Skeletal muscle cell (primary cell): Measurements from ENCODE around the gene CHCHD6.

ENCODE experiments used
- DNase-seq: peaks from one replicate; pipeline ENCODE4 v3.0.0-alpha.2; 2010; ENCODE audit warnings: low read depth
- H3K4me3 ChIP-seq: 2 replicates; pipeline ENCODE4 v1.5.1; 2011; ENCODE audit warnings: low read depth, mild to moderate bottlenecking, control low read depth, low read length, moderate library complexity

Gene CHCHD6

DNA sequence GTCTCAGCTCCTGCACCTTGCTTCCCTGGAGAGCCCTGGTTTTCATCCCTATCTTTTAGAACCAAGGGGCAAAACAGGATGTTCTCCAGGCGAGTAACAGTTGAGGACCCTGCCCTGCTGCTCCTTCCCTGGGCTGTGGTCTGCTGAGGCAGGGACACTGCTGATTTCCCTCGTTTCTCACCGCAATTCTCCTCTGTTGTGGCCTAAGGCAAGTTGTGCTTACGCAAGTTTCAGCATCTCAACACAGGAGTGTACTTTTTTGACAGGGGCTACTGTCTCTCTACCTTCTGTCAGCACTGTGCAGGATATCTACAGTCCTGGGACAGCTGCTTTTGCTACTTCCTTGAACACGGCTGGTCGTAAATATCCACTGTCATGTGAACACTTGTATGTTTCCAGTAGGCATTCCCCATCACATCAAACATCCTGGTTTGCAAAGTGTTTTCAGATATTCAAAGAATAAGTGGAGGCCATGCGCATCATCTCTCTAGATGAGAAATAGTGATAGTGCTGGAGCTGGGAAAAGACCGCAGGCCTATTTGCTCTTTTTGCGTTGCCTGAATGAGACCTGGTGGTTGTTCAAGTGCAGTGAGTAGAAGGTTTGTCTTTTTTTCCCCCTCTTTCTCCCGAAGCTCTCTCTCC is 168.8 kb downstream of the CHCHD6 start:
- H3K4me3 ChIP-seq, result no peak overlapping the region
- no peak for DNase-seq

DNA sequence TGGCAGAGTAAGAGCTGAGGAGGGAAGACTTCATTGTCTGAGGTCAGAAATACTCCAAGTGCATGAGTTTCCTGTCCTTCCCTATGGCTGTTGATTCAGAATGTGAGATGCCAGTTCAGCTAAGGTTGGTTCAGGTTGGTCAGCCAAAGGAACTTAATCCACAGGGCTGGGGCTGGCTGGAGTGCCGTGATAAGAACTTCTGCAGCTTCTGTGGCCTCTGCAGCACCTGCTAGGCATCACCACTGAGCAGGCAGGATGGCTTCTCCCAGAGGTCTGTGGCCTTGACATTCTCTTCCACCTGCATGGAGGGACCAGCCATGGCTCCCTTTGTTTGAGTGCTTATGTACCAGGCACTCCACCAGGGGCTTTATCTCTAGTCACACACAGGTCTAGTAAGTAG is 169.4 kb downstream of the CHCHD6 start:
- no peak overlapping the region for H3K4me3 ChIP-seq
- no peak for DNase-seq

DNA sequence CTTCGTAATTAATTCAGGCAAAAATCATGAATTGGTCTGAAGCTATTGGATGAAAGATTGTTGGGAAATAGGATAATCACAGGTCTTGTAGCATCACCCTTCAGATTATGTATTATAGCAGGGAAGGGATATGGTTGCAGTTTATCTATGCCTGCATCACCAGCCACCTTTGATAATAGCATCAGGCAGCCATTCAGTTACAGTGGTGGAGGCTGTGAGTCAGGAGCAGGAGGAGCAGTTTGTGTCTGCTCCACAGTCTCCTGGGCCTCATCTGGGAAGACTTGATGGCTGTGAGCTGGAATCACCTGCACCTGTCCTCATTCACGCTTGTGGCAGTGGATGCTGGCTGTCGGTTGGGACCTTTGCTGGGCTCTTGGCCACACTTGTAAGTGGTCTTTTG is 174.6 kb downstream of the CHCHD6 start:
- no peak for DNase-seq
- no peak overlapping the region for H3K4me3 ChIP-seq

DNA sequence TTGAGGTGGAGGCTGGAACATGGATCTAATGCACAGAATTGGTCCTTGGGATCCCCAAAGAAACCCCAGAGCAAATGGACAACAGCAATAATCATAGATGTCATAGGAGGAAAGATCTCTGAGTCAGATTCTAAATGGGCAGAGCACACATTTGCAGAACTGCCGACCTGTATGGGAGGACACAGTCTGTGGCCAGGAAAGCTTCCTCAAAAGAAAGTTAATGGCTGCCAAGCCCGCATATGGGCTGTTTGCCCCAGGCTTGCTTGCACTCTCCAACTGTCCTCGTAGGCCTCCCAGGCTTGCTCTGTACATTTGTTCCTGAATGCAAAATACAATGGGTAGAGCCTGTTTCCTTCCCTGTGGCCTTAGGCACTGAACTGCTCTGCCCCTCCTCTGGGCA is 176.9 kb downstream of the CHCHD6 start:
- H3K4me3 ChIP-seq, result no peak overlapping the region
- DNase-seq, result no peak

DNA sequence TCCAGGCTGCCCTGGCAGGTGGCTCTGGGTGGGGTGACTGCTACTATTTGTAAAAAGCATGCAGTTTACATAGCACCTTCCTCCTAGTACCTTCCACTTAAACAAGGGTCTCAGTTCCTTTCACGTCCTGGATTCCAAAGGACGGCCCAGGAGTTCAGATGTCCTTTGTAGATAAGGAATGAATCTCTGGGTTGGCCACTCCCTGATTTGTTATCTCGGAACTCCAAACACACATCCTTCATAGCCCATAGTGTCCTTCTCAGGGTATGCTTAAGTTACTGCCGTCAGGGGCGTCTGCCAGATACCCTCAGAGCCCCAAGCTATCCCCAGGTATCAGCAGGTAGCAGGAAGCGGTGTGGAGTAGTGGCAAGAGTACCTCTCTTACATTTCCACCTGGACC is 177.8 kb downstream of the CHCHD6 start:
- no peak for DNase-seq
- H3K4me3 ChIP-seq, result no peak overlapping the region

DNA sequence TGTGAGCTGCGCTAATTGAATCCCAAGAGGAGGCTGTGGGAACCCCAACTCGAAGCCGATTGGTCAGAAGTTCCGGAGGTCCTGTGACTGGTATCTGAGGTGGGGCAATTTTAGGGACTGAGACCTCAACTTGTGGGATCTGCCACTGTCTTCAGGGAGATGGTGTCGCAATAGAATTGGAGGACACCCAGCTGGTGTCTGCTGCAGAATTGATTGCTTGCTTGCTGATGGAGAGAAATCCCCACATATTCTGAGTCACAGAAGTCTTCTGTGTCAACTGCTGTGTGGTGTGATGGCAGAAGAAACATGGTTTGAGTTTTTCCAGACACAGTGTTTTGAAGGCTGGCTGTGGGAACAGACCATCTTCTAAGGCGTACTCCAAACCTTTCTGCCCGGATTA is 179.2 kb downstream of the CHCHD6 start:
- no peak overlapping the region for H3K4me3 ChIP-seq
- DNase-seq, result no peak

DNA sequence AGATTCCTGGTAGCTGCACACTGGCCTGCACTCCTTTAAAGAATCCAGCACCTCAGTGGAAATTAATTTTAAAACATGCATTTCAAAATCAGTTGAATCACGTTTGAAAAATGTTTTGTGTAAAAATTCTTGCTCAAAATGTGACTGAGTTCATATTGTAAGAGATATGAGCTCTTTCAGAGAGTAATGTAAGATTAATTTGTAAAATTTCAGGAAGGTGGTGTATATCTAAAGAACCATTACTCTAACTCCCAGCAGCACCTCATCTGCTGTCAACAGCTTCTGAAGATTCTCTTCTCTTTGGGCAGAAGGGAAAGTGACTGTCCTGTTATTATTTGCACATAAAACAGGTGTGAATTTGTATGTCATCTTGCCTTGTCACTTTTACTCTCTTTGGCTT is 181.4 kb downstream of the CHCHD6 start:
- DNase-seq, result no peak
- H3K4me3 ChIP-seq, result no peak overlapping the region

DNA sequence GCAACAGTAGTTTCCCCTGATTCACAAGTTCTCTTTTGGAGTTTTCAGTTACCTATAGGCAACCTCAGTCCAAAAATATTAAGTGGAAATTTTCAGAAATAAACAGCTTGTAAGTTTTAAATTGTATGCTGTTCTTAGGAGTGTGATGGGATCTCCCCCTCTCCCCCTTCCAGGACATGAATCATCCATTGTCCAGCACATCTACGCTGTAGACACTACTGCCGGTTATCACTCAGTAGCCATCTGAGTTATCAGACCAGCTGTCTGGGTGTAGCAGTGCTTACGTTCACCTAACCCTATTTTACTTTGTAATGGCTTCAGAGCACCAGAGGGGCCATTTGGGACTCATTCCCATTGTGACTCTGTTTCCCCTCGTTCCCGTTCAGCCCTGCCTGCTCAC is 182.2 kb downstream of the CHCHD6 start:
- no peak for DNase-seq
- H3K4me3 ChIP-seq, result no peak overlapping the region

DNA sequence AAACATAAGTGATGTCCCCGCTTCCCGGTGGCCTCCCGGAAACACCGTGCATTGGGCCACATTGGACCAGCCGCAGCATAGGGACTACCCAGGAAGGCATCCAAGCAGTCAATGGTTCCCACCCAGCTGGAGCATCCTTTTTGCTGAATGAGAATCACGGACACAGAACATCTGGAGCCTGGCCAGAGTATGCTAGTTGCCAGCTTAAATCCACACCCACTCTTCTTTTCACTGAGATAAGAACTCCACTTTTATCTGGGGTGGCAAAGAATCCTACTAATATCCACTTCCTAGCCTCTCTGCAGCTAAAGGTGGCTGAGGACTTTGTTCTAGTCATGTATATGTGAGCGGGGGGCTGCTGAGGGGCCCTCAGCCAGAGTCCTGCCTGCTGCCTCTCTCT is 183.6 kb downstream of the CHCHD6 start:
- no peak overlapping the region for H3K4me3 ChIP-seq
- no peak for DNase-seq

DNA sequence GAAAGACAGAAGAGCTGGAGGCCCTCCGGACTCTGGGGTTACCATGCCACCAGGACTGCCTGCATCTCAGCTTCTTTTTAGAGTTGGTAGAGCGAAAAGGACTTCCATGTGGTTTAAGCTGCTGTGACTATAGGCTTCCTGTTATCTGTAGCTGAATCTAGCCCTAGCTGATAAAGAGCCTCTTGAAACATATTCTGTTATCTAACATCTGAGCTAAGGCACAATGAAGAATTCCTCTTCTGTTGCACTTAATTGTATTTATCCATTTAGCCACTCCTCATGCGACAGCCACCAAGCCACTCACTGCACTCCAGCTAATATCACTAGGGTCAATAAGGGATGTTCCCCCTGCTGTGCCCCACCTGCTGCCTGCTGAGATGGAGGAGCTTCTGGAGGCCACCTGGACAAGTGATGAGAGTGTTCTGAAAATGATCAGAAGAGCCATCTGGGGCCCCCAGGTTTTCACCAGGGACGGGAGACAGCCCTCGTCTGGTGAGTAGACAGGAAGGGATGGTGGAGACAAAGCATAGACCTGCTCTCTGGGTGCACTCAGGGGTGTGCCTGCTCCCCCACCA is 184.2 kb downstream of the CHCHD6 start:
- no peak for DNase-seq

DNA sequence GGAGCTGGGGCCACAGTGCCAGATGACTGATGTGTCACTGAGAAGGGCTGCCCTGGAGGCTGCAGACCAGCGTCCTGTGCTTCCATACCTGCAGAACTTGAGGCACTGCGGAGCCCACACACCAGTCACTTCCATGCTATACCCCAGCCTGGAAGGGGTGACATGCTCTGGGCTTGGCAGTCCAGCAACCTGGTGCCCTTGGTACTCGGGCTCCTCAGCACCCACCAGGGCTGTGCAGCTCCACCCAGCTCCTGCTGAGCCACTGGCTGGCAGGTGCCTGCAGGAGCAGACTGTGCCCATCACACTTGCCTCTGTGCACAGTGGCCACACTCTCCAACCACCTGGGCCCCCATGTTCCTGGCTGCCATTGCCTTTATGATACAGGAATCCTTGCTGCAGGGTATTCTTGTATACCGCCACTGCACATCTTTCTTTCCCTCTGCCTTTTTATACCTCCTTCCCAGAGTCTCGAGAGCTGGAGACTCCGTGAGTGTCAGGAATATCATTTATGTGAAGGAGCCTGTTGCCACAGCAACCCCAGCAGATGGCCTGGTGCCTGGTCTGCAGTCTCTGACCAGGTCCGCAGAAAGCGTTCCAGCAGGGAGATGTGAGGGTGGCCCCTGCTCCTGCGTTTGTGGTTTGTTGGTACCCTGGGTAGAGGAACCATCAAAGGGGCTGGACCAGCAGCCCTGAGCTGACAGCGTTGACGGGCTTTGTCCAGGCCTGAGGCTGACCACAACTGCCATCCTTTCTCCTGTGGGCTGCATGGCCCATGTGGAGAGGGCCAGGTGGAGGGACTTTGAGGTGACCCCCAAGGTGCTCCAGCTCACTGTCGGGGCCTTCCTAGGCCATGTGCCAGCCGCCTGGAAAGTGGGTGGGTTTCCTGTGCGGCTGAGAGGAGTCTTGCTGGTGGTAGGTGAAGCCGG is 185.5 kb downstream of the CHCHD6 start:
- no peak overlapping the region for H3K4me3 ChIP-seq
- DNase-seq, result no peak

More for the DNA sequence above, 184.2 kb downstream of the CHCHD6 start:
- H3K4me3 ChIP-seq, result no peak overlapping the region

DNA sequence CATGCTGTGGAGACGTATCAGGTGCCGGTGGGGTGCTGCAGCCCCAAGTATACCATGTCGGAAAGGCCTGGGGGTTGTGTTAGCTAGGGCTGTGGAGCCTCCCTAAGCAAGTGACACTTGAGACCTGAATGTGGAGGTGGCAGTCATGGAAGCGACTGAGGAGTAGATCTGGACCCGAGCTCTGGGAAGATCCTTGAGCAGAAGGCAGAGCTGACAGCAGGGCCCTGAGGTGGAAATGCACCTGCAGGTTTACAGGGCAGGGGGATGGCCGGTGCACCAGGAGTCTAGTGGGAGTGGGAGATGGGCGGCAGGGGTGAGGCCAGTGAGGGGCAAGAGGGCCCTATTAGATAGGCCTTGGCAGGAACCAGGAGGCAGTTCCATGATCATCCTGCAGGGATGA is 187.1 kb downstream of the CHCHD6 start:
- DNase-seq, result no peak
- H3K4me3 ChIP-seq, result no peak overlapping the region

DNA sequence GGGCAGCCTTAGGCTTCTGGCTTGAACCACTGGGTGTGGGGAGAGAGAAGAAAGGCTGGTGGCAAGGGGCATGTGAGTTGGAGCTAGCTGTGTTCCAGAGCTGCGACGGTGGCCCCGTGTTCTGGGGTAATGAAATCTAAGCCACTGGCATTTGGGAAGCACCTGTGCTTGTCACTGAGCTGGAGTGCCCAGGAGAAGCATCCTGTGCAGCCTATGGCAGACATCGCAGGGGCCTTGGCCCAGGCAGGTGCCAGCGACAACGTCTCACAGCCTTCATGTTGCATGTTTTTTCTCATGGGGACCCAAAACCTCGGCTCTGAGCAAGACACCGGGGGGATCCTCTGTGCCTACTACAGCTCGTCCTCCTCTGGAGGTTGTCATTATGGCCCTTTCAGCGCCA is 187.8 kb downstream of the CHCHD6 start:
- no peak for DNase-seq
- no peak overlapping the region for H3K4me3 ChIP-seq

DNA sequence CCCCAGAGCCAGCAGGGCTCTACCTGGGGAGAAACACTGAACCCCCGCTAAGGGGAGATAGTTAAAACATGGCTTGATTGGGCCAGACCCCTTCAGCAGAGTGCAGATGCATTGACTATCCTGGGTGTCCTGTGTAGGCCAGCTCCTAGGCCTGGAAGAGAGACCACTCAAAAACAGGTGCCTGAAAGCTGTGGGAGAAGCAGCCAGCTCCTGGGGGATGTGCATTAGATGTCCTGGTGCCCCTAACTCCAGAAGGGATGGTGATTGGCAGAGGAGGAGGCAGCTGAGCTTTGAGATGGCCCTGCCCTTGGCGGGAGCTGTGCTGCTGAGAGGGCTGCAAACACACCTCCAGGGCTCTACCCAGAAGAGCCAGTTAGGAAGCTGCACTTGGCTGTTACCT is 189.6 kb downstream of the CHCHD6 start:
- H3K4me3 ChIP-seq, result no peak overlapping the region
- DNase-seq, result no peak

DNA sequence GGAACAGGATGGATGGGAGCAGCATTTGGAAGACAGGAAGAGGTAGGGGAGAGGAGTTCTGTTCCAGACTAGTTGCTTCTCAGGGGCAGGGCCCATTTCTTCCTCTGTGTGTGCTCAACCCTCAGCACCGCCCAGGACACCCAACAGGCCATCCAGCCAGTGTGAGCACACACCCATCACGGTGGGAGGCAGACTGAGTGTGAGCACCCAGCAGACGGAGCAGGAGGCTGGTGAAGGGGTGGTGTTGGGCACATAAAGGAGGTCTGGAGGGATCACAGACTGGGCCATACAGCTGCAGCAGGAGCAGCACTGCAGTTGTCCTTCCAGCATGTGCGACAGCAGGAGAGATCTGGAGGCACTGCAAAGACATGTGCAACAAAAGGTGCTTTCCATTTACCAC is 190.4 kb downstream of the CHCHD6 start:
- DNase-seq, result no peak
- no peak overlapping the region for H3K4me3 ChIP-seq

DNA sequence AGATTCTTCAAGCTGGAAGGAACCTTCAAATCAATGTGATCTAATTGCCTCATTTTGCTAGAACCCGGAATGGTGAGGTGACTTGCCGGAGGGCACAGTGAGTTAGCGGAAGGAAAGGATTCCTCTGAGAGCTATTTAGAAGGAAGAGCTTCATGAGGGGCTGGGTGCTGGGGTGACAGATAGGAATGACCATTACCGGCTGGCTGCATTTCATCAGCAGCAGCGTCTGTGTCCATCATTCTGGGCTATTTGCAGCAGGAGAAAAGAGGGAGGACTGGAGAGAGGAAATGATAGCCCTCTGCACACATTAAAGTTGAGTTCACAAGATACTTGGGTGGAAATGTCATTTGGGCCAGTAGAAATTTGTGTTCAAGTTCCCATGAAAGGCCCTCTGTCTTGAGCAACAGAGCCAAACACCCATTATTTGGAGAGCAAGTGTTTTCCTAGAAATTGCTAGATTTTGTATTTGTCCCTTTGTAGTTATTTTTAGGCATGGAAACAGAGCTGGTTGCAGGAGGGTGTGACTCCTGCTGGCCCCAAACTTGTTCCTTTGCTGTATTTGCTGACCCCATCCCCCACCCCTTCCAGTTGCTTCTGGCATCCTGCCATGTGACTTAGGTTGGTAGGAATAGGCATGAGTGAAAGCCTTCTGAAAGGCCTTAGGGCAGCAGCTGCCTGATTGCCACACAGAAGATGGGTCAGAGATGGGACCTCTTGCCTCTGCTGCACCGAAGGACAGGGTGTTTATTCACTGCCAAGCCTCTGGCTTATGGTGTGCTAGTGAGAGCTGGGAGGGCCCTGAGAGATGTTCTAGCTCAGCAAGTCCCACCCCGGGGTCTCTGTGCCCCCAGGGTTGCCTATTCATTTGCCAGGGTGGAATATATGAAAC is 191.4 kb downstream of the CHCHD6 start:
- H3K4me3 ChIP-seq, result no peak overlapping the region
- DNase-seq, result no peak

DNA sequence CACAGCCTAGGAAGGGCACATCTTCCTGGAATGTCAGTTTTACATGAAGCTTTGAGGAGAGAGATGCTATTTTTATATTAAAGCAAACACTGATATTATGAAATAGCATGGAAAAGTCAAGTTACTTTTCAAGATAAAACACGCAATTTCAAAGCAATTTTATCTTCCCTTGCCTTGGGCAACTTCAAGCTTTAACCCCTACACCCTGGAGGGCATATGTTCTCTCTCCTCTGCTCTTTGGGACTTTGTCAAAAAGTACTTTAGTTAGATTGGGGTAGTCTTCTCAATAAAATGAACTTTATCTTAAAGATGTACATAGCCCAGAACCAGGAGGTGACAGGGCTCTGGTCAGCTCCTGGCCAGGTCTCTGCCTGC is 192.0 kb downstream of the CHCHD6 start:
- no peak overlapping the region for H3K4me3 ChIP-seq
- DNase-seq, result no peak

DNA sequence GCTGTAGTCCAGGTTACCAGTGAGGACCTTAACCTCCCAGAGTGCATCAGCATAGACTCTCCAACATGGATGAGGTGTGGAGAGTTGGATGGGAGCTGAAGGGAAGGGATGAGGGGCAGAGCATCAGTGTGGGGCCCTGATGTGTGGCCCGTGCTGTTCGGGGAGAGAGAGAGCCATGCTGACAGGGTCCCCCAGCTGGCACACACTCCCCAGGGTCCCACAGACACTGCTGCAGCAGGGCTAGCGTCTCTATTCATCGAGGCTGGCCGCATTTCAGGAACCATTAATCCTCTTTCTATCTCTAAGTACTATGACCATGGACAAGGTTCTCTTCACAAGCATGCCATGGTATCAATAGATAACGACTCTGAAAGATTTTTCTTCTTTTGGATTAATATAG is 192.9 kb downstream of the CHCHD6 start:
- H3K4me3 ChIP-seq, result no peak overlapping the region
- DNase-seq, result no peak

DNA sequence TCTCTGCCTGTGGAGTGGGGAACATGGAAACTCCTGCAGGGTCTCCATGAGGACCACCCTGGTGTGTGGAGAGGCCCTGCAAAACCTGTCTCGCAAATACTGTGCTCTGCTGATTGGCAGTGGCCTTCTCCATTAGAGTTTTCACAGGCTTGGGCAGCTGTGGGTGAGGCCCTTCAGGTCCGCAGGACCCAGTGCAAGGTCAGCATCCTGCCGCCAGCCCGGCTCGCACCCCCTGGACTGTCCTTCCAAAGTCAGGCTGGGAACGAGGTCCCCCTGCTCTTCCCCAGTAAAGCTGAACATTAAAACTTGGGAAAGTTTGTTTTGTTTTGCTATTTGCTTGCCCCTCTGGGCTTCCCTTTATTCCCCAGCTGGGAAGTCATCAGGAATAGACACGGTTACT is 193.9 kb downstream of the CHCHD6 start:
- H3K4me3 ChIP-seq, result no peak overlapping the region
- DNase-seq, result no peak
